ENCODE data around the gene PLAU. TPM values are rescaled to one million over a fixed set of nuclear protein-coding genes. Genes with fewer than 3 reads are reported as not detected.

PLAU gene
- total and polyA plus RNA-seq, 9 of the 15 experiments (the other 6 are each of a cell fraction or from before 2014, with no cell fraction given): 2.1 to 16.9 (median 3.3) TPM

DNA sequence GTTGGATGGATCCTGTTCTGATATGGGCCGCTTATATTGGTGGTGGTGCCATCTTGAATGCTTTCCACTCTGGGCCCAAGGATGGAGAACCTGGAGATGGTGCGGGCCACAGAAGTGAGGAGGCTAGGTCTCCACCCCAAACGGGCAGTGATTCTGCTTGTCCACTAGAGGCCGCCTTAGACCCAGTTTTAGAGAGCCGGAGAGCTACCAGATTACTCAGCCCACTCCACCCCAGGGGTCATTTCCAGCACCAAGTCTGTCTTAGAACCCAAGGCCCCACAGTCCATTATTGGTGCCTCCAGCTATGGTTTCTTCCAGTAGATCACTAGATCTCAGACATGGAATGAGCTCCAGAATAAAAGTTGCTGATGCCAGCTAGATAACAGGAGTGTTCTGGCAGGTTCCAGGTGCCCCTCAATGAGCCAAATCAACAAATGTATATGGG, 24.8 kb upstream of the PLAU start (continued):
- no peak for TF ChIP-seq ZNF318 (IDR thresholded peaks at IDR 0.05; ENCODE audit: borderline replicate concordance in 1 of 2, low read depth in 1 of 2)
- no peak for TF ChIP-seq TRIM24 (IDR thresholded peaks at IDR 0.05)
- peak; percentile 23 for TF ChIP-seq POU5F1 (IDR thresholded peaks at IDR 0.05; ENCODE audit: borderline replicate concordance, low read depth, low read length, partially characterized antibody)
- TF ChIP-seq ZNF232 (CRISPR knock-in tag; IDR thresholded peaks at IDR 0.05): no peak
- no peak for TF ChIP-seq HDAC1 (IDR thresholded peaks at IDR 0.05)
- TF ChIP-seq SIN3A (IDR thresholded peaks at IDR 0.05; ENCODE audit: borderline replicate concordance in 2 of 2, control insufficient read depth in 1 of 2, low read depth in 2 of 2, low read length in 2 of 2): no peak
- TF ChIP-seq ZNF3 (CRISPR knock-in tag; IDR thresholded peaks at IDR 0.05): no peak
- peak; percentile 33; the same call in 1 of the 2 replicates for TF ChIP-seq SOX6 (IDR thresholded peaks at IDR 0.05)
- TF ChIP-seq, protein P1, sequence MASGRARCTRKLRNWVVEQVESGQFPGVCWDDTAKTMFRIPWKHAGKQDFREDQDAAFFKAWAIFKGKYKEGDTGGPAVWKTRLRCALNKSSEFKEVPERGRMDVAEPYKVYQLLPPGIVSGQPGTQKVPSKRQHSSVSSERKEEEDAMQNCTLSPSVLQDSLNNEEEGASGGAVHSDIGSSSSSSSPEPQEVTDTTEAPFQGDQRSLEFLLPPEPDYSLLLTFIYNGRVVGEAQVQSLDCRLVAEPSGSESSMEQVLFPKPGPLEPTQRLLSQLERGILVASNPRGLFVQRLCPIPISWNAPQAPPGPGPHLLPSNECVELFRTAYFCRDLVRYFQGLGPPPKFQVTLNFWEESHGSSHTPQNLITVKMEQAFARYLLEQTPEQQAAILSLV (tag; IDR thresholded peaks at IDR 0.05): no peak
- TF ChIP-seq RERE (CRISPR knock-in tag; IDR thresholded peaks at IDR 0.05; ENCODE audit: borderline replicate concordance): no peak
- TF ChIP-seq L3MBTL2 (IDR thresholded peaks at IDR 0.05): 0 out of 2 replicates have a peak, but pooled peaks have one; percentile 36
- no peak for TF ChIP-seq MAFK (IDR thresholded peaks at IDR 0.05; ENCODE audit: low read length)

All from K562 (cell line).